Stimulated activated CD8-positive, alpha-beta memory T cell treated with anti-CD3 and anti-CD28 coated beads, Interleukin-7, amount 100 ng/mL, for 48 hours (primary cell): Measurements from ENCODE around the gene MAT2A.

Experiments used
- DNase-seq, 2 donors: peaks; one replicate each; pipeline ENCODE4 v3.0.0-alpha.2; 2020; ENCODE audit warnings: low read depth in 1 of 2; ENCODE audit errors: extremely low read depth in 1 of 2

MAT2A gene

DNA sequence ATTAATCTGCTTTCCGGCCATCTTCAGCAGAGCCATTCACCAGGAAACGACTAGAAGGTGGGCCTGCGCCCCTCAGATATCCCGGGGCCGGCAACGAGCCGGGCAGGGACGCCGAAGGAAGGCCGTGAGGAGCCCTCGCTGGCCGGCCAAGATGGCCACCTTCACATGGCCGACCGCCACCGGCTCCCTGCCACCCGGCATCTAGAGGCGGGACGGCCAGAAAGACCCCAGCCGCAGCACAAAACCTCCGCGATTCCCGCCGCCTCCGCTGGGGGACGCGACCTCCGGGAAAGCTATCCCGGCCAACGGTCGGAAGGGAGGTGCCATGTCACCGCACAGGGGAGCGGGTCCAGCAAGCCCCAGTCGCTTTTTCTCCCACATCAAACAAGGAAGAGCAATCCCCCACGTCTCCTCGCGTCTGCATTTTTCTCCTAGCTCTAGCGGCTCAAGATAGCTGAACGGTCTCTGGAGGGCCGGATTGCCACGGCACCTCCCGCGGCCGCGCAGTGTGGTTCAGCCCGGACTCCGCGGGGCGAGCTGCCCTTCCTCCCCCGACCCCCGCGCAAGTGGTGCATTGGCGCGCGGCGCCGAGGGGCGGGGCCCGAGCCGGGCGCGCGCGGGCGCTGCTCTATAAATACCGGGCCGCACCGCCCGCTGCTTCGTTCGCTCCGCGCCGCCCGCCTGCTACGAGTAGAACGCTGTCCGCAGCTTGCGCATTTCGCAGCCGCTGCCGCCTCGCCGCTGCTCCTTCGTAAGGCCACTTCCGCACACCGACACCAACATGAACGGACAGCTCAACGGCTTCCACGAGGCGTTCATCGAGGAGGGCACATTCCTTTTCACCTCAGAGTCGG is at the start of gene MAT2A:
MAT2A (plus strand) TSS at position 662 of the 854 bp plus-strand sequence; CDS start at position 782, 120 bp downstream.
- DNase-seq: peak; percentile 82 to 89

DNA sequence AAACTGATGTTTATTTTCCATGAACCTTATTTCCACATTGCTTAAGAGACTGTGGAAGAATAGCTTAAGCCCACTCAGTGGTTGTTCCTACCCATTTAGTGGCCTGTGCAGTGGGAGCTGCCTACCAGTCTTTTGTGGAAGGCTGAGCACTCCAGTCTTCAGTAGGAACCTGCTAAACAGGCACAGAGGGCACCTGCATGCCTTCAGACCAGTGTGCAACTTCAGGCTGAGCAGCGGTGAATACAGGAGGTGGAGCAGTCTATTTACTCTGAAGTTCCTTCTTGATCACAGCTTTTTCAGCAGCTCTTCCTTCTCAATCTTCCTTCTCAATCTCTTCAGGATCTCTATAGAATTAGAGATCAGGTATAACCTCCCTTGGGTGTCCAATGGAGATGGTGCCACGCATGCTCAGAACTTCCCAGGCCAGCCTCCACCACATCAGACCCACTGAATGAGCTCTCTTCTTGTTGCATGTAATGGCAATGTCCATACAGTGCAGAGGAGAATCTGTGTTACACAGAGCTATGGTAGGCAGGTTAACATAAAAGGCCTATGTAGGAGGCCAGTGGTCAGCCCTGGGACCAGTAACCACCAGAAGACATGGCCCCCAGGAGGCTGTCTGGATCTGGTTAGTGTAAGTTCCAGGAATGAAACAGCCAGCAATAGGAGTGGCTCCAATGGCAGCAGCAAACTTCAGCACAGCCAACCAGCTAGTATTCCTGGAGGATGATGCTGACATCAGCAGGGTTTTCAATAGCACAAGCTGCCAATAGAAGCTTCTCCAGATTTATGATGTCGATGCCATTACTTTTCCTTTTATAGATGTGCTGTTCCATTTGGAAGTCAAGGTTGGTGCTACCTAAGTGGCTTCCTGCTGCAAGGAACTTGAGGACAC is 47.9 kb upstream of the MAT2A start:
- DNase-seq: no peak

- no peak for DNase-seq
These were observed 42.5 kb upstream of the MAT2A start for GRCh38 chr2:85496436-85496835.

DNA sequence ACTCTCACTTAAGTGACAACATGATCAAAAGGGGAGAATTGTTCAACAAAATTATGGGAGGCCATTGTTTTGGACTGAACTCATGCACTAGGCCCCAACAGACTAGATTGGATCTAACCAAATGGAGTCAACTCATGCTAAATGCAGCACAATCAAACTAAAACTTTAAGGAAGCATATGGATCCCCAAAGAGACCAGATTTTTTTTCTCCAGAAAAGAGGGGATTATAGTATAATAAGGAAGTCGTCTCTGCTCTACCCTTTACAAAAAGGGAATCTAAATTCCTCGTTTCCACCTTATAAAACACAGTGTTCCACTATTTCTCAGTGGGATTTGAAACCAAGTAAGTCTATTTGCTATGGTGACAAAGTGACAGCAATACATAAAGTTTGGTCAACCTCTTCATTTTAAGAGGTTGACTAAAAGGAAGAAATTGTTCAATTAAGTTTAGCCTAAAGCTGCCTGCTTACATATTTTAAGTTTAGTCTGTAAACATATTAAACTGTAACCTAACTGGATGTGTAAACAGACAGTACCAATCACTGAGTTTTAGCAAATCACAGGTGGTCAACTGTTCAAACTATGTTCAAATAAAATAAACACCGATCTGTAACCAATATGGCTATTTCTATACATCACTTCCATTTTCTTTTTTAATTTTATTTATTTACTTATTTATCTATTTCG is 40.9 kb upstream of the MAT2A start:
- no peak for DNase-seq

GRCh38 chr2:85501248-85501647 is 37.7 kb upstream of the MAT2A start:
- DNase-seq: no peak

GRCh38 chr2:85502720-85503119 is 36.2 kb upstream of the MAT2A start:
- no peak for DNase-seq

DNA sequence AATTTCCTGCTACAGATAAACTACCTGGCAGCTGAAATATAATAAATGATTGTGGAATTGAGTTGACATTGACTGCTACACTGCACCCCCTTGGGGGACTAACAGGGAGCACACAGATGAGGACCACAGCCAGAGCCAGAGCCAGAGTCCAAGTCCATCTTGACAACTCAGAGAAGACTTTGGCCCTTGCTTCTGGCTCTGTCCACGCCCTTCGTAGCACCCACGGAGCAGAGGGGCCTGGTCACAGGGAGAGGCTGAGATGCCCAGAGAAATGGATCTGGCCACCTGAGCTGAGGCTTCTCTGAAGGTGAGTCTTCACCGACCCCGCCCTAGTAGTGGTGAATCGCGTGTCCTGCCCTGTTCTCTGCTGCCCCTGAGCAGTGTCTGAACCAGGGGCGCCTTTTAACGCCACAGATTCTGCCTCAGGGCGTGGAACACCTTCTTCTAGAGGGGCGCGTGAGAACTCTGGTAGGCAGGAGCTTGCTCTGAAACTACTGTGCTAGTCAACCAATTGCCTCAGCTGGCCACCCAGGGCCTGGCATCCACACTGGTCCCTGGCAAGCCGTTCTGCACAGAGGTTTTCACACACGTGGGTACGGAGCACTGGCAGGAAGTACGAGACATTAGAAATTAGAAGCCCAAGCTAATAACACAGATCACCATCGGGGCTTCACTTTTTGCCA is 35.7 kb upstream of the MAT2A start:
- no peak for DNase-seq

GRCh38 chr2:85503851-85504777 is 34.9 kb upstream of the MAT2A start:
- DNase-seq: no peak

- no peak for DNase-seq
These were observed 34.1 kb upstream of the MAT2A start for GRCh38 chr2:85504778-85505261.

DNA sequence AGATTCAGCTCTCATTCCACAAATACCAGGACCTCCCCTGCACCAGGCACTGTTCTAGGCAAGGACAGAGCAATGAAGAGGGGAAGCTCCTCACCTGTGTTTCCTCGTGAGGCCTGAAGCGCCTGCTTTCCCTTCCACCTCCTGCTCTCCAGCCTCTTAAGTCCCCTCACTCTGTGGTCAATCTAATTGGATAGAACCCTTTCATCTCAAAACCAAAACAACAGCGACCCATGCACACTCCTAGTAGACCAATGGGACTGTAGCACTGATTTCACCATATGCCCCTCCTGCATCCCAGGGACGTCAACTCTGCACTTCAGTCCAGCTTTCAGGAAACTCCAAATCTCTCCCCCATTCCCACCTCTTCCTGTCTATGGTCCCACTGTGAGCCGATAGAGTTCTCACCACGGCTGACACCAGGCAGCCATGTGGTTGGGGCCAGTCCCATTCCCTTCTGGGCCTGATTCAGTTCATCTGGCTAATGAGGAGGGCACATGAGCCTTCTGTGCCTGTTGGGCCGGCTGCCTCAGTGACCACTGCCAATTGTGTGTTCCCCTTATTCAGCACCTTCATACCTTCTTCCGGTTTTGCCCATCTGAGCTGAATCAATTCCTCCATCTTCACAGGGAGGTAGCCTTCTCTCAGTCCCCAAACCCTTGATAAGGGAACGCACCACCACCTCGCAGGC is 33.3 kb upstream of the MAT2A start:
- DNase-seq: no peak

DNA sequence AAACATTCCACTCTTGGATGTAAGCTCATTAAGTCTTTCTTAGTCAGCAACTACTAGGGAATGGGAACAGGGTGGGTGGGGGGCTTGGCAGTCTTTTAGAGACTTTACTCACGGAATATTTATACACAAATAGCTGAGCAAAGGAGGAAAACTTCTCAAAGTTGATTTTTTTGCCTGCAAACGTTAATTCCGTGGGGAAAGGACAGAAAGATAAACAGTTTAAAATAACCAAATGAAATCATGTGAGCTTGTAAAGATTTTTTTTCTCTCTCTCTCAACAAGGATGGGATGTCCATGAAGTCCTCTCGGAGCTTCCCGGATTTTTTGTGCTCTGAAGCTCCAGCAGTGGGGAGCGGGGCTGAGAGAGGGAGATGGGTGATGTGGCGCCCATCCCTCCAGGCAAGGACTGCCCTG is 32.2 kb upstream of the MAT2A start:
- no peak for DNase-seq

GRCh38 chr2:85511008-85511811 is 27.8 kb upstream of the MAT2A start:
- no peak for DNase-seq

- DNase-seq: no peak
These were observed 24.6 kb upstream of the MAT2A start for GRCh38 chr2:85514323-85514722.

GRCh38 chr2:85516653-85517389 is 22.1 kb upstream of the MAT2A start:
- no peak for DNase-seq

DNA sequence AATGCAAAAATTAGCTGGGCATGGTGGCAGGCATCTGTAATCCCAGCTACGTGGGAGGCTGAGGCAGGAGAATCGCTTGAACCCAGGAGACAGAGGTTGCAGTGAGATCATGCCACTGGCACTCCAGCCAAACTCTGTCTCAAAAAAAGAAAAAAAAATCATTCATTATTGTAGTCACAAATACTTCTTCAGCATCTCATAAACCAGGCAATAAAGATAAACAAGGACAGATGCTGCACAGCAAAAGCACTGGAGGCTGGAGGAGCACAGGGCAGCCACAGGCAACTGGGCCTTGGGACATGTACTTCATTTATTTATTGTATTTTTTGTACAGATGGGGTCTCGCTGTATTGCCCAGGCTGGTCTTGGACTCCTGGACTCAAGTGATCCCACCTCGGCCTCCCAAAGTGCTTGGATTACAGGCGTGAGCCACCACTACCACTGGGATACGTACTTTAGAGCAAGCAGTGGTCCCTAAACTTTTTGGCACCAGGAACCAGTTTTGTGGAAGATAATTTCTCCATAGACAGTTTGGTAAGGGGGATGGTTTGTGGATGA is 16.8 kb upstream of the MAT2A start:
- DNase-seq: no peak

DNA sequence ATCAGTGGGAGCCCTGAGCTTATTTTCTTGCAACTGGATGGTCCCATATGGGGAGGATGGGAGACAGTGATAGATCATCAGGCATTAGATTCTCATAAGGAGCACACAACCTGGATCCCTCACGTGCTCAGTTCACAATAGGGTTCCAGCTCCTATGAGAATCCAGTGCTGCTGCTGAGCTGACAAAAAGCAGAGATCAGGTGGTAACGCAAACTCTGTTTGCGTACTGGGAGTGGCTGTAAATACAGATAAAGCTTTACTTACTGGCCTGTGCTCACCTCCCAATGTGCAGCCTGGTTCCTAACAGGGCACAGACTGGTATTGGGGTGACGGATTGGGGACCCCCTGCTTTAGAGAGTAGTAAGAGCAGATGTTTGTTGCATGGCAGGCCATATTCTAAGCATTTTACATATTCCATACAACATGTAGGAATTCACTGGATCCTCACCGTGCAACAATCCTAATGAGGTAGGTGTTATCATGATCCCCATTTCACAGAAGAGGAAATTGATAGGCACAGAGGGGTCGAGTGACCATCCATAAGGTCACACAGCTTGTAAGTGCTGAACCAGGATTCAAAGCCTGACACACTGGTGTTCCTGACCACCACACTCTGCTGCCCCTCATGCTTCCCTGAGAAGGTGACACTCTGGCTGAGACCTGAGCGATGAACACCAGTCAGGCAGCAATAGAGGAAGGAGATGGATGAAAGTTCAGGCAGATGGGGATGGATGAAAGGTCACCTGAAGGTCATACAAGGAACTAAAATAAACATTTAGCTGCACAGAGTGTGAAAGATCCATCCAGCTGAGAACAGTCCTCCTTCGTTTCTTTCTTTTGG is 15.7 kb upstream of the MAT2A start:
- no peak for DNase-seq
